C4-2B (cell line): ENCODE data around the gene SNX19.
A peak's percentile ranks its signal among the peaks of the same experiment; 100 is the strongest.

Experiments used
- CTCF ChIP-seq: fragments of 450-650 bp; conservative IDR thresholded peaks from 2 replicates; pipeline ENCODE4 v1.5.1; 2017; ENCODE audit warnings: mild to moderate bottlenecking
- ZFX ChIP-seq: fragments of 450-650 bp; IDR thresholded peaks from 2 replicates; pipeline ENCODE4 v1.6.1; 2017

DNA sequence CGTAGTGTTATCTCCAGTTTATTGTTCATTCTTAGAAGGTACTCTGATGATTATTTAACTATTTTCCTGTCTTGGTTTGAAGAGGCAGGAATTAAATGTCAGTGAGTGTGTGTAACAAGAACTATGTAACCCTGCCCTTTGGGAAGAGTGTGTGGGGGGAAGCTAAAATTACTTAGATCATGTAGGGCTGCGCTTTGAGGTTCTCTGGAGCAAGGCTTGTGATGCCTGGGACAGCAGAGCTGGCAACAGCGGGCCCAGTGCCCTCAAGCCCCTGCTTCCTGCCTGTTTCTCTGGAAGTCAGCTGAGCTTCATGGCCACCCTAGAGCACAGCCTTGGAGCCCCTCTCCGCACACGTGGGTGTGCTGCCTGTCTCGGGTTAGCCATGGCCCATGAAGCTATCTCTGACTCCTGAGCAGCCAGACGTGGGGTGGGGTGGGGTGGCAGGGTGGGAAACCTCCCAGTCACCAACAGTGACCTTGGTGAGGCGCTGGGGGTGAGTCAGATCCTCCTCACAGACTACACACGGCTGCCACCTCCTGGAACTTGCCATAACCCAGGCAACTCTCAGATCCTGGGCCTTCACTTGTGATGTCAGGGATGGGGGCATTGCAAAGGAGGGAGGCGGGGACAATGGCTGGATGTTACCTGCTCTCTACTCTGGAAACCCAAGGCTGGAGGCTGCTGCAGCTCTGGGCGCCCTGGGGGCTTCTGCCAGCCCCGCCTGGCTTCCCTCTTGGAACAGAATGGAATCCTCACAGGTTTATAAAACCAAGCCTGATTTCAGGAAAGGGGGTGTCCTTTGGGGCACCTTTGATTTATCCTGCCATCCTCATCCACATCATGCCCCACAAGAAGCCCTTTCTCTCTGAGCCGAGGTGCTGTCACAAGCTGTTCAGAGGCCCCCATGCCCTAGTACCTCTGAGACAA, 88.6 kb downstream of the SNX19 start:
- TF ChIP-seq CTCF (peak; percentile 37), ZFX (no peak)
